ENCODE results near the gene IGF2BP2. TPM values are rescaled to one million over a fixed set of nuclear protein-coding genes. Genes with fewer than 3 reads are reported as not detected.

IGF2BP2 gene
- total and polyA plus RNA-seq, 2 of the 4 experiments (the other 2 are of a cell fraction): 23.4 to 88.2 TPM

DNA sequence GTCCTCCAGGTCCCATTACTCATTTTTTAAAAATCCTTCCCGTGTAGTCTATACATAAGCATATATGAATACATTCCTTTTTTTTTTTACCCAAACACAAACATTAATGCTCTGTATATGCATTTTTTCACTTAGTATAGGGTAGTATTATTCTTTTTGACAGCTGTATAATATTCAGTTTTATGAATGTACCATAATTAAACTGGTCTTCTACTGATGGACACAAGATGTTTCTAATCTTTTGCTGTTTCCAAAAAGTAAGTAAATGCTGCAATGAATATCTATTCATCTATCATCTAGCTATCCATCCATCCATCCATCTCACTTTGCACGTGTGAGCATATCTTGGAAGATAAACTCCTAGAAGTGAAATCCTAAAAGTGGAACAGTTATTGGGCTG lies 110.8 kb downstream of the IGF2BP2 start:
- CTCF ChIA-PET: interaction anchor here (0.7 kb wide), 1 partner anchor 54 kb away, joined by 3 read pairs; no protein-coding TSS in a partner anchor

More for the DNA sequence above, 110.8 kb downstream of the IGF2BP2 start:
- H3K27ac ChIP-seq (ENCODE audit: insufficient read depth, low read length): no peak overlapping the region
- H3K4ac ChIP-seq (ENCODE audit: low read depth, low read length): no peak overlapping the region
- H3K9ac ChIP-seq (ENCODE audit: low read depth, low read length): no peak overlapping the region
- no peak overlapping the region for H2BK120ac ChIP-seq (ENCODE audit: low read depth, low read length)
- H3K9me3 ChIP-seq (ENCODE audit: control insufficient read depth, insufficient read depth, low read length): no peaks in the 10 kb centered on the region
- no peak overlapping the region for H2BK15ac ChIP-seq (ENCODE audit: low read depth, low read length)
- no peak overlapping the region for H4K5ac ChIP-seq (ENCODE audit: low read depth, low read length)
- no peak overlapping the region for H3K4me2 ChIP-seq (ENCODE audit: low read depth, low read length)
- H4K8ac ChIP-seq (ENCODE audit: low read depth in 2 of 2, low read length in 2 of 2): no peak overlapping the region
- no peak overlapping the region for H3K18ac ChIP-seq (ENCODE audit: low read depth, low read length)
- H3K14ac ChIP-seq (replicated peaks; ENCODE audit: low read depth, low read length): no peak overlapping the region
- no peak overlapping the region for H2AK5ac ChIP-seq (ENCODE audit: low read depth, low read length)
- TF ChIP-seq, protein P1, sequence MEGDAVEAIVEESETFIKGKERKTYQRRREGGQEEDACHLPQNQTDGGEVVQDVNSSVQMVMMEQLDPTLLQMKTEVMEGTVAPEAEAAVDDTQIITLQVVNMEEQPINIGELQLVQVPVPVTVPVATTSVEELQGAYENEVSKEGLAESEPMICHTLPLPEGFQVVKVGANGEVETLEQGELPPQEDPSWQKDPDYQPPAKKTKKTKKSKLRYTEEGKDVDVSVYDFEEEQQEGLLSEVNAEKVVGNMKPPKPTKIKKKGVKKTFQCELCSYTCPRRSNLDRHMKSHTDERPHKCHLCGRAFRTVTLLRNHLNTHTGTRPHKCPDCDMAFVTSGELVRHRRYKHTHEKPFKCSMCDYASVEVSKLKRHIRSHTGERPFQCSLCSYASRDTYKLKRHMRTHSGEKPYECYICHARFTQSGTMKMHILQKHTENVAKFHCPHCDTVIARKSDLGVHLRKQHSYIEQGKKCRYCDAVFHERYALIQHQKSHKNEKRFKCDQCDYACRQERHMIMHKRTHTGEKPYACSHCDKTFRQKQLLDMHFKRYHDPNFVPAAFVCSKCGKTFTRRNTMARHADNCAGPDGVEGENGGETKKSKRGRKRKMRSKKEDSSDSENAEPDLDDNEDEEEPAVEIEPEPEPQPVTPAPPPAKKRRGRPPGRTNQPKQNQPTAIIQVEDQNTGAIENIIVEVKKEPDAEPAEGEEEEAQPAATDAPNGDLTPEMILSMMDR (conservative IDR thresholded peaks at IDR 0.05; ENCODE audit: low read depth, low read length): no peak
- TF ChIP-seq RAD21 (IDR thresholded peaks at IDR 0.05; ENCODE audit: low read length): no peak
- TF ChIP-seq BHLHE40 (IDR thresholded peaks at IDR 0.05; ENCODE audit: low read depth, low read length): no peak
- TF ChIP-seq MXI1 (IDR thresholded peaks at IDR 0.05; ENCODE audit: borderline replicate concordance, low read depth, low read length): no peak
- no peak for TF ChIP-seq RFX5 (IDR thresholded peaks at IDR 0.05; ENCODE audit: low read depth, low read length)
- TF ChIP-seq SMC3 (IDR thresholded peaks at IDR 0.05; ENCODE audit: low read depth, low read length): no peak
- TF ChIP-seq, protein P2, sequence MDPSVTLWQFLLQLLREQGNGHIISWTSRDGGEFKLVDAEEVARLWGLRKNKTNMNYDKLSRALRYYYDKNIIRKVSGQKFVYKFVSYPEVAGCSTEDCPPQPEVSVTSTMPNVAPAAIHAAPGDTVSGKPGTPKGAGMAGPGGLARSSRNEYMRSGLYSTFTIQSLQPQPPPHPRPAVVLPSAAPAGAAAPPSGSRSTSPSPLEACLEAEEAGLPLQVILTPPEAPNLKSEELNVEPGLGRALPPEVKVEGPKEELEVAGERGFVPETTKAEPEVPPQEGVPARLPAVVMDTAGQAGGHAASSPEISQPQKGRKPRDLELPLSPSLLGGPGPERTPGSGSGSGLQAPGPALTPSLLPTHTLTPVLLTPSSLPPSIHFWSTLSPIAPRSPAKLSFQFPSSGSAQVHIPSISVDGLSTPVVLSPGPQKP (IDR thresholded peaks at IDR 0.05; ENCODE audit: borderline replicate concordance, low read depth, low read length): no peak
- H2BK5ac ChIP-seq (ENCODE audit: low read depth, low read length, poor library complexity, severe bottlenecking): no peak overlapping the region
- 100% methylated on average over 1 of the region's 2 CpGs; no CpG with 5 or more reads in 1 of the 2 experiments for WGBS, 2 experiments (ENCODE audit: extremely low coverage in 2 of 2, insufficient read length in 1 of 2)
- H2AK9ac ChIP-seq (replicated peaks; ENCODE audit: low read depth, low read length, poor library complexity): no peak overlapping the region
- H3K56ac ChIP-seq (ENCODE audit: extremely low read depth, insufficient read depth, low read length): no peak overlapping the region
- dilution Hi-C loops (cut with HindIII; ENCODE audit: low sequenced_read_pairs, unreplicated experiment): no loop called here
- H4K91ac ChIP-seq (ENCODE audit: insufficient read depth, low read depth, low read length): no peak overlapping the region
- no peaks in the 10 kb centered on the region for H3K27me3 ChIP-seq (ENCODE audit: control insufficient read depth, insufficient read depth, low read length)
- peaks cover 67% of the 10 kb centered on the region for H4K20me1 ChIP-seq (ENCODE audit: insufficient read depth, low read length)
- peaks cover 37% of the 10 kb centered on the region for H3K4me1 ChIP-seq (ENCODE audit: control insufficient read depth, insufficient read depth, low read length)
- ATAC-seq (ENCODE audit: low read depth) (no peak), DNase-seq (no peak)
- peaks cover 38% of the 10 kb centered on the region for H3K9me1 ChIP-seq (ENCODE audit: insufficient read depth, low read length)
- BruUV-seq (replicated peaks): no TSS peak
- in situ Hi-C loops (cut with MboI; ENCODE audit: low sequenced_read_pairs): no loop called here
- no peak overlapping the region for H2AFZ ChIP-seq (replicated peaks; ENCODE audit: low read length, poor library complexity)
- POLR2A ChIA-PET (ENCODE audit: unreplicated experiment): interaction anchor here (0.6 kb wide), 1 partner anchor 15 kb away, joined by 4 read pairs; no protein-coding TSS in a partner anchor
- H3K79me1 ChIP-seq (ENCODE audit: low read depth in 1 of 2, low read length in 2 of 2): peaks cover 27 to 79% of the 10 kb centered on the region in 2 experiments; a peak in 3 of 4 replicates
- intact Hi-C loops (cut with micrococcal nuclease): no loop called here
- H3K23ac ChIP-seq (ENCODE audit: low read depth, low read length): no peak overlapping the region
- H3K36me3 ChIP-seq (ENCODE audit: control insufficient read depth, insufficient read depth, low read length): peaks cover 2% of the 10 kb centered on the region; the same call in 1 of the 2 replicates
- no peak overlapping the region for H3K4me3 ChIP-seq (ENCODE audit: insufficient read depth, low read depth, low read length)
- H2BK20ac ChIP-seq (ENCODE audit: low read depth, low read length): no peak overlapping the region
